ENCODE measurements around the gene PLEKHN1. TPM values are rescaled to one million over a fixed set of nuclear protein-coding genes. Genes with fewer than 3 reads are reported as not detected.

The PLEKHN1 gene
- total RNA-seq, 1 donor from 2014 or later, result 0.46 TPM

GRCh38 chr1:1024149-1024770 is 58.0 kb downstream of the PLEKHN1 start:
- no peak for DNase-seq (ENCODE audit: low read depth, low spot score)

- no peak for DNase-seq (ENCODE audit: low read depth, low spot score)
Measured at GRCh38 chr1:1024771-1025699, 58.8 kb downstream of the PLEKHN1 start.

Other genes starting within 250 kb of the PLEKHN1 start
- 0.07 and 0.14 TPM in 2 replicates for gene SAMD11, start 42.6 kb upstream of the PLEKHN1 start, total RNA-seq
- 121 and 152 TPM in 2 replicates for gene NOC2L, start 7.2 kb upstream of the PLEKHN1 start, total RNA-seq
- gene KLHL17, start 5.9 kb upstream of the PLEKHN1 start, total RNA-seq, result 6.9 and 7.8 TPM in 2 replicates
- gene PERM1, start 15.6 kb downstream of the PLEKHN1 start, total RNA-seq, result not detected in 2 replicates
- gene HES4, start 33.6 kb downstream of the PLEKHN1 start, total RNA-seq, result 9.1 and 17.8 TPM in 2 replicates
- 96.4 and 121 TPM in 2 replicates for gene ISG15, start 47.0 kb downstream of the PLEKHN1 start, total RNA-seq
- gene AGRN, start 53.6 kb downstream of the PLEKHN1 start, total RNA-seq, result 48.4 and 88.2 TPM in 2 replicates
- not detected in 2 replicates for gene RNF223, start 107.8 kb downstream of the PLEKHN1 start, total RNA-seq
- gene C1orf159, start 149.6 kb downstream of the PLEKHN1 start, total RNA-seq, result 6.1 and 6.7 TPM in 2 replicates
- not detected in 2 replicates for gene TTLL10, start 207.4 kb downstream of the PLEKHN1 start, total RNA-seq
- gene TNFRSF18, start 240.1 kb downstream of the PLEKHN1 start, total RNA-seq, result 0.18 TPM in 1 of 2 replicates, not detected in the other
- gene TNFRSF4, start 247.7 kb downstream of the PLEKHN1 start, total RNA-seq, result 0.79 and 1.2 TPM in 2 replicates

All from pulmonary artery endothelial cell (primary cell).